Smooth muscle cell (in vitro differentiated cells): Measurements from ENCODE around the gene NADK2. TPM values are rescaled to one million over a fixed set of nuclear protein-coding genes. Genes with fewer than 3 reads are reported as not detected.

Source experiments
- DNase-seq: peaks from one replicate; lab custom pipeline; 2025; ENCODE audit not compliant: unreplicated experiment; lab: John Stamatoyannopoulos, UW
- H2AFZ ChIP-seq: fragments of 200-600 bp; sonication (generic); 2 replicates; pipeline ENCODE4 v1.6.0; 2016; ENCODE audit warnings: antibody characterized with exemption, low read depth, mild to moderate bottlenecking
- H3F3A ChIP-seq: fragments of 200-600 bp; sonication (generic); 2 replicates; pipeline ENCODE4 v1.6.0; 2017; ENCODE audit warnings: antibody characterized with exemption, low read depth
- H3K27ac ChIP-seq: fragments of 200-600 bp; sonication (generic); 2 replicates; pipeline ENCODE4 v1.5.1; 2016; ENCODE audit warnings: low read depth, mild to moderate bottlenecking
- H3K27me3 ChIP-seq: fragments of 200-600 bp; sonication (generic); 2 replicates; pipeline ENCODE4 v1.6.1; 2016; ENCODE audit warnings: low read depth, mild to moderate bottlenecking
- H3K36me3 ChIP-seq: fragments of 200-600 bp; sonication (generic); 2 replicates; pipeline ENCODE4 v1.5.1; 2016; ENCODE audit warnings: low read depth
- H3K4me1 ChIP-seq: fragments of 200-600 bp; sonication (generic); 2 replicates; pipeline ENCODE4 v1.5.1; 2016; ENCODE audit warnings: low read depth
- H3K4me2 ChIP-seq: fragments of 200-600 bp; sonication (generic); 2 replicates; pipeline ENCODE4 v1.6.0; 2016; ENCODE audit warnings: mild to moderate bottlenecking
- H3K4me3 ChIP-seq: fragments of 200-600 bp; sonication (generic); 2 replicates; pipeline ENCODE4 v1.5.1; 2016; ENCODE audit warnings: mild to moderate bottlenecking
- H3K79me2 ChIP-seq: fragments of 200-600 bp; sonication (generic); 2 replicates; pipeline ENCODE4 v1.6.0; 2016; ENCODE audit warnings: low read depth, mild to moderate bottlenecking
- H3K9ac ChIP-seq: fragments of 200-600 bp; sonication (generic); 2 replicates; pipeline ENCODE4 v1.6.0; 2016; ENCODE audit warnings: low read depth
- H3K9me3 ChIP-seq: fragments of 200-600 bp; sonication (generic); replicated peaks from 2 replicates; pipeline ENCODE4 v1.5.1; 2016; ENCODE audit warnings: low read depth
- H4K20me1 ChIP-seq: fragments of 200-600 bp; sonication (generic); 2 replicates; pipeline ENCODE4 v1.6.0; 2016; ENCODE audit warnings: low read depth
- WGBS: methylation state at CpG from one replicate; pipeline ENCODE4 v1.1.7; 2016; ENCODE audit warnings: low lambda C conversion rate; 5-methylcytosine and 5-hydroxymethylcytosine counted together
- polyA plus RNA-seq: library from polyadenylated mRNA; unstranded; fragments of >200 nt; fragmentation: Nextera tagmentation; extraction: Ambion mirVana; gene quantifications from 2 replicates; pipeline ENCODE4 v1.2.1, GENCODE V29; 2016
- total RNA-seq: library from RNA; depleted of rRNA; stranded (reverse); fragments of >200 nt; gene quantifications from 2 replicates; pipeline ENCODE4 v1.2.3, GENCODE V29; 2014
- TF ChIP-seq, protein P1 (sequence below): fragments of 200-600 bp; sonication (generic); IDR thresholded peaks from 2 replicates; pipeline ENCODE4 v1.5.1; 2017; ENCODE audit warnings: borderline replicate concordance, mild to moderate bottlenecking, antibody characterized with exemption; ENCODE audit not compliant: insufficient read depth, poor library complexity, severe bottlenecking

The NADK2 gene
- total and polyA plus RNA-seq, 2 experiments from 2014 or later, result 26.7 to 27.2 TPM

- Histone ChIP-seq H3K9me3 (no peaks in the 10 kb centered on the region), H2AFZ (no peak overlapping the region), H3K79me2 (no peaks in the 10 kb centered on the region), H3K27me3 (no peaks in the 10 kb centered on the region), H3K27ac (no peak overlapping the region), H3K4me3 (no peak overlapping the region), H3F3A (no peaks in the 10 kb centered on the region), H3K36me3 (no peaks in the 10 kb centered on the region), H3K9ac (no peak overlapping the region), H3K4me2 (no peak overlapping the region), H3K4me1 (no peaks in the 10 kb centered on the region), H4K20me1 (no peaks in the 10 kb centered on the region)
- TF ChIP-seq, protein P1, sequence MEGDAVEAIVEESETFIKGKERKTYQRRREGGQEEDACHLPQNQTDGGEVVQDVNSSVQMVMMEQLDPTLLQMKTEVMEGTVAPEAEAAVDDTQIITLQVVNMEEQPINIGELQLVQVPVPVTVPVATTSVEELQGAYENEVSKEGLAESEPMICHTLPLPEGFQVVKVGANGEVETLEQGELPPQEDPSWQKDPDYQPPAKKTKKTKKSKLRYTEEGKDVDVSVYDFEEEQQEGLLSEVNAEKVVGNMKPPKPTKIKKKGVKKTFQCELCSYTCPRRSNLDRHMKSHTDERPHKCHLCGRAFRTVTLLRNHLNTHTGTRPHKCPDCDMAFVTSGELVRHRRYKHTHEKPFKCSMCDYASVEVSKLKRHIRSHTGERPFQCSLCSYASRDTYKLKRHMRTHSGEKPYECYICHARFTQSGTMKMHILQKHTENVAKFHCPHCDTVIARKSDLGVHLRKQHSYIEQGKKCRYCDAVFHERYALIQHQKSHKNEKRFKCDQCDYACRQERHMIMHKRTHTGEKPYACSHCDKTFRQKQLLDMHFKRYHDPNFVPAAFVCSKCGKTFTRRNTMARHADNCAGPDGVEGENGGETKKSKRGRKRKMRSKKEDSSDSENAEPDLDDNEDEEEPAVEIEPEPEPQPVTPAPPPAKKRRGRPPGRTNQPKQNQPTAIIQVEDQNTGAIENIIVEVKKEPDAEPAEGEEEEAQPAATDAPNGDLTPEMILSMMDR, result no peak
- DNase-seq, result no peak
- 91% methylated on average over 3 of the region's 3 CpGs for WGBS
These were observed 9.5 kb upstream of the NADK2 start for GRCh38 chr5:36251218-36251617.

DNA sequence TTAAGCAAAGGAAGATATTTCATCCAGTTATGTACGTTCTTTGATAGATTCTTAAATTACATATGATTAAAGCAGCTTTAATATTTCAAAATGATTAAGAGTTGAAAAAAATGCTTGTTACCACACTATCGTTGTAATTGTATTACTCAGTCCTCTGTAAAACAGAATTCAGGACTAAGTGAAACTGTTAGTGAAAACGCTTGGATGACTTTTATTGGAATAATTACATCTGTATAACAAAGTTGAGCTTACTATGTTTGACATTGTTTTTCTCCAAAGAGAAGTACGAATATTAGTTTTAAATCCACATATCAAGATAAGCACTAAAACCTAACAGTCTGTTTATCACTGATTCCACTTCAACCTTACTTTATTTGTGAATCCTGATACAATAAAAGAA, 8.7 kb upstream of the NADK2 start:
- WGBS, result 92% methylated on average over 4 of the region's 4 CpGs
- no peaks in the 10 kb centered on the region for H3K27me3 ChIP-seq

GRCh38 chr5:36246036-36246800, 4.5 kb upstream of the NADK2 start:
- 43% methylated on average over 10 of the region's 10 CpGs for WGBS
- Histone ChIP-seq H3K27me3 (no peaks in the 10 kb centered on the region), H3K4me3 (no peak overlapping the region), H3K4me2 (no peak overlapping the region), H4K20me1 (no peaks in the 10 kb centered on the region), H3K4me1 (no peaks in the 10 kb centered on the region), H3K9ac (no peak overlapping the region), H3K9me3 (no peaks in the 10 kb centered on the region), H3K27ac (no peak overlapping the region), H3F3A (peaks cover 8% of the 10 kb centered on the region), H3K36me3 (no peaks in the 10 kb centered on the region), H2AFZ (no peak overlapping the region), H3K79me2 (no peaks in the 10 kb centered on the region)
- TF ChIP-seq, protein P1, result no peak
- DNase-seq, result peak; percentile 5

More for the DNA sequence above, 8.7 kb upstream of the NADK2 start:
- no peak overlapping the region for H3K4me2 ChIP-seq
- H3K4me3 ChIP-seq, result no peak overlapping the region
- H3F3A ChIP-seq, result no peaks in the 10 kb centered on the region
- TF ChIP-seq, protein P1, result no peak
- no peaks in the 10 kb centered on the region for H3K36me3 ChIP-seq
- no peaks in the 10 kb centered on the region for H3K79me2 ChIP-seq
- no peak overlapping the region for H3K27ac ChIP-seq
- H3K9me3 ChIP-seq, result no peaks in the 10 kb centered on the region
- no peak for DNase-seq
- H3K4me1 ChIP-seq, result no peaks in the 10 kb centered on the region
- H2AFZ ChIP-seq, result no peak overlapping the region
- no peak overlapping the region for H3K9ac ChIP-seq
- H4K20me1 ChIP-seq, result no peaks in the 10 kb centered on the region

DNA sequence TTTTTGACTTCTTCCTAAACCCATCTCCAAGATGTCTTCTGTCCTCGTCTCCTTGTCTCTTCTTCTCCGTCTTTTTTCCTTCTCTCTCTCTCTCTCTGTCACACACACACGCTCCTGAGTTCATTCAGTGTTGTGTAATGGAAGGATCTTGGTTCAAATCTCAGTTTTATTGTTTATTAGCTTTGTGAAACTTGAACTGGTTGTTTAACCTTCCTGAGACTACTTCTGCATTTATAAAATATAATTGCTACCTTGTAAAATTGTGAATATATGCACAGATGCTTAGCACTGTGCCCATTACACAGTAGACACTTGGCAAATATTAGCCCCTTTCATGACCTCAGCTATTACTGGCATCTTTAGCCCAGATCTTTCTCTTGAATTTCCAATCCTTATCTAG, 2.4 kb upstream of the NADK2 start:
- Histone ChIP-seq H4K20me1 (no peaks in the 10 kb centered on the region), H3K4me2 (no peak overlapping the region), H3K4me3 (no peak overlapping the region), H3K9ac (no peak overlapping the region), H3K36me3 (no peaks in the 10 kb centered on the region), H3F3A (peaks cover 8% of the 10 kb centered on the region), H3K4me1 (peaks cover 11% of the 10 kb centered on the region), H3K9me3 (no peaks in the 10 kb centered on the region), H3K27ac (no peak overlapping the region), H2AFZ (no peak overlapping the region), H3K79me2 (peaks cover 16% of the 10 kb centered on the region), H3K27me3 (no peaks in the 10 kb centered on the region)
- TF ChIP-seq, protein P1, result no peak
- WGBS, result 95% methylated on average over 3 of the region's 3 CpGs
- DNase-seq, result no peak
